Body of pancreas (tissue), 4 donors: ENCODE data around the gene RAB15. TPM values are rescaled to one million over a fixed set of nuclear protein-coding genes. Genes with fewer than 3 reads are reported as not detected.

Experiments used
- ATAC-seq: fragments of 150-250 bp; one replicate; pipeline ENCODE4 v1.9.1; 2016
- DNase-seq, 4 donors: peaks; one replicate each; pipeline ENCODE4 v3.0.0-alpha.2; 2019
- H3K27ac ChIP-seq, 4 donors: fragments of 200-600 bp; sonication (generic); 1 replicate in 3 of 4; 2 replicates in 1 of 4; pipeline versions ENCODE4 v1.5.1 to v1.6.1; 2016 to 2019; ENCODE audit warnings: mild to moderate bottlenecking in 1 of 4, mixed read lengths in 1 of 4, moderate library complexity in 1 of 4
- H3K27me3 ChIP-seq, 2 donors: fragments of 200-600 bp; sonication (generic); one replicate each; pipeline ENCODE4 v1.6.0; 2016; ENCODE audit warnings: mild to moderate bottlenecking in 1 of 2
- H3K36me3 ChIP-seq, 2 donors: fragments of 200-600 bp; sonication (generic); replicated peaks in 1 of 2; 2 replicates each; pipeline ENCODE4 v1.5.1; 2016; ENCODE audit warnings: low read depth in 2 of 2; ENCODE audit not compliant: insufficient read depth in 1 of 2
- H3K4me1 ChIP-seq: fragments of 200-600 bp; sonication (generic); one replicate; pipeline ENCODE4 v1.6.0; 2016
- H3K4me3 ChIP-seq, 2 donors: fragments of 200-600 bp; sonication (generic); 1 replicate in 1 of 2; 2 replicates in 1 of 2; pipeline ENCODE4 v1.5.1; 2016 to 2019
- H3K9me3 ChIP-seq, 3 donors: fragments of 200-600 bp; sonication (generic); 1 replicate in 2 of 3; 2 replicates in 1 of 3; pipeline ENCODE4 v1.5.1; 2016
- POLR2A ChIP-seq, 3 donors: fragments of 450-650 bp; IDR thresholded peaks; one replicate each; pipeline ENCODE4 v1.6.1; 2016; ENCODE audit warnings: antibody characterized with exemption in 3 of 3, mild to moderate bottlenecking in 2 of 3
- WGBS, 2 donors: methylation state at CpG; one replicate each; pipeline ENCODE4 v1.1.5; 2017; 5-methylcytosine and 5-hydroxymethylcytosine counted together
- intact Hi-C: fragments of 100-400 bp; cut with DNase I; formaldehyde crosslinking; loops from one replicate; pipeline ENCODE4 v1.15.1; 2023
- total RNA-seq, 2 donors: library from RNA; depleted of rRNA; stranded (reverse); fragments of >200 nt; gene quantifications; one replicate each; pipeline ENCODE4 v1.1.0, GENCODE V29; 2016
- TF ChIP-seq, protein P1 (sequence below), 7 experiments: fragments of 450-650 bp in 4 of 7; fragments of 200-600 bp in 3 of 7; sonication (generic) in 3 of 7; IDR thresholded peaks; one replicate each; pipeline ENCODE4 v1.5.1; 2016 to 2019; ENCODE audit warnings: antibody characterized with exemption in 7 of 7

Gene RAB15
- total RNA-seq, 2 donors from 2014 or later: 10.1 to 19.8 TPM

DNA sequence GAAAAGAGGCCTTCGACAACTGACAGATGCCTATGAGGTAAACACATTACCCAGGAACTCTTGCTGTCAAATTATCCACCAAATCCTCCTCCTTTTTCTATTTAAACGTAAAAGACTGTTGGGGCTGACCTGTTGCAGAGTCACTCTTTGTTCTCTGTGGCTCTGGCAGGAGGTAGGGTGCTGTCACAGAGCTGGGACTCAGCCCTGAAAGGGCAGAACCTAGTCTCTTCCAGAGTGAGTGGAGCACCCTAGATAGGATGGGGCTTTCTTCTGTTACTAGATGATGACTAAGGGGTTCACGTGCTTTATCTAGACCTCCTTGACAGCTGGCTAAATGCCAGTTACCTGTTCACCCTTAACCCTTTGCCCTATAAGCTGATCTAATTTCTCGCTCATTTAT, 40.2 kb upstream of the RAB15 start:
- intact Hi-C loops: no loop called here
- DNase-seq (no peak), ATAC-seq (no peak)
- H3K4me1 ChIP-seq: no peaks in the 10 kb centered on the region
- WGBS, 2 donors: 59 to 65% methylated on average over 4 of the region's 4 CpGs
- TF ChIP-seq, protein P1, sequence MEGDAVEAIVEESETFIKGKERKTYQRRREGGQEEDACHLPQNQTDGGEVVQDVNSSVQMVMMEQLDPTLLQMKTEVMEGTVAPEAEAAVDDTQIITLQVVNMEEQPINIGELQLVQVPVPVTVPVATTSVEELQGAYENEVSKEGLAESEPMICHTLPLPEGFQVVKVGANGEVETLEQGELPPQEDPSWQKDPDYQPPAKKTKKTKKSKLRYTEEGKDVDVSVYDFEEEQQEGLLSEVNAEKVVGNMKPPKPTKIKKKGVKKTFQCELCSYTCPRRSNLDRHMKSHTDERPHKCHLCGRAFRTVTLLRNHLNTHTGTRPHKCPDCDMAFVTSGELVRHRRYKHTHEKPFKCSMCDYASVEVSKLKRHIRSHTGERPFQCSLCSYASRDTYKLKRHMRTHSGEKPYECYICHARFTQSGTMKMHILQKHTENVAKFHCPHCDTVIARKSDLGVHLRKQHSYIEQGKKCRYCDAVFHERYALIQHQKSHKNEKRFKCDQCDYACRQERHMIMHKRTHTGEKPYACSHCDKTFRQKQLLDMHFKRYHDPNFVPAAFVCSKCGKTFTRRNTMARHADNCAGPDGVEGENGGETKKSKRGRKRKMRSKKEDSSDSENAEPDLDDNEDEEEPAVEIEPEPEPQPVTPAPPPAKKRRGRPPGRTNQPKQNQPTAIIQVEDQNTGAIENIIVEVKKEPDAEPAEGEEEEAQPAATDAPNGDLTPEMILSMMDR (IDR thresholded peaks at IDR 0.05): no peak
- TF ChIP-seq POLR2A (IDR thresholded peaks at IDR 0.05): no peak
- no peak overlapping the region for H3K27ac ChIP-seq
- no peaks in the 10 kb centered on the region for H3K27me3 ChIP-seq
- no peak overlapping the region for H3K4me3 ChIP-seq
- H3K36me3 ChIP-seq: no peaks in the 10 kb centered on the region
- no peaks in the 10 kb centered on the region for H3K9me3 ChIP-seq

- 85 to 89% methylated on average over 10 of the region's 10 CpGs for WGBS, 2 donors
- Histone ChIP-seq H3K27ac (no peak overlapping the region), H3K4me3 (no peak overlapping the region), H3K4me1 (no peaks in the 10 kb centered on the region), H3K9me3 (no peaks in the 10 kb centered on the region), H3K36me3 (no peaks in the 10 kb centered on the region), H3K27me3 (no peaks in the 10 kb centered on the region)
- DNase-seq: no peak
- TF ChIP-seq, protein P1 (IDR thresholded peaks at IDR 0.05): no peak
- no peak for TF ChIP-seq POLR2A (IDR thresholded peaks at IDR 0.05)
- ATAC-seq: no peak
- intact Hi-C loops: no loop called here
Measured at GRCh38 chr14:65011538-65011937, 39.4 kb upstream of the RAB15 start.

DNA sequence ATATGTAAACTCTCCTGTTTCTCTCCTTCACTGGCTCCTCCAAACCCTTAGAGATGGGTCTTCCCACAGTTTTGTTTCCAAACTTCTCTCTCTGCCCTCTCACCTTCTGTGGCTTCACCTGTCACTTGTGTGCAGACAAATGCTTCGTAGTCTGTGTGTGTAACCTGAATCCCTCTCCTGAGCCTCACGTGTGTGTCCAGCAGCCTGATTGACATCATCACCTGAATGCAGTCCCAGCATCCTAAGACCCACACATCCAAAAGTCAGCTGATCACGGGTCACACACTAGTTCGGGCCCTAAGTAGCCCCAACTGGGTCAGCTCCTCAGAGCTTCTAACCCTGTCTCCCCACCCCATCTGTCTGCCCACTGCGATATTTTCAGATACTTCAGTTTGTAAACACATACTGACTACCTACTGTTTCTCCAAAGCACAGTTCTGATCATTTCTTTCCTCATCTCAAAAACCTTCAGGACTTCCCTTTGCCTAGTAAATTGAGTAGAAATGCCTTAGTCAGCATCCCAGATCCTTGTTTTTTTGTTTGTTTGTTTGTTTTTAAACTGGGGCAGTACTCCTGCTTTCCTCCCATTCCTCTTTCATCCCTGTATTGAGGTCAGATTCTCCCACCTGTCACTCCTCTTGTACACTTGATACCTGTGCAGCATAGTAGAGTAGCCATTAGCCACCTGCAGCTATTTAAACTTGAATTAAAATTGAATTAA, 38.2 kb upstream of the RAB15 start:
- no peak for DNase-seq
- no peaks in the 10 kb centered on the region for H3K9me3 ChIP-seq
- no peak overlapping the region for H3K4me3 ChIP-seq
- no peaks in the 10 kb centered on the region for H3K4me1 ChIP-seq
- 89 to 91% methylated on average over 5 of the region's 5 CpGs for WGBS, 2 donors
- no peaks in the 10 kb centered on the region for H3K27me3 ChIP-seq
- H3K36me3 ChIP-seq: no peaks in the 10 kb centered on the region
- ATAC-seq: no peak
- TF ChIP-seq, protein P1 (IDR thresholded peaks at IDR 0.05): no peak
- no peak for TF ChIP-seq POLR2A (IDR thresholded peaks at IDR 0.05)
- intact Hi-C loops: no loop called here
- no peak overlapping the region for H3K27ac ChIP-seq

GRCh38 chr14:65007202-65007601, 35.1 kb upstream of the RAB15 start:
- Histone ChIP-seq H3K27me3 (no peaks in the 10 kb centered on the region), H3K4me3 (no peak overlapping the region), H3K36me3 (no peaks in the 10 kb centered on the region), H3K4me1 (no peaks in the 10 kb centered on the region), H3K27ac (no peak overlapping the region), H3K9me3 (no peaks in the 10 kb centered on the region)
- no peak for DNase-seq
- TF ChIP-seq POLR2A (IDR thresholded peaks at IDR 0.05): no peak
- TF ChIP-seq, protein P1 (IDR thresholded peaks at IDR 0.05): no peak
- 86 to 100% methylated on average over 1 of the region's 1 CpG for WGBS, 2 donors
- no peak for ATAC-seq
- intact Hi-C loops: no loop called here

DNA sequence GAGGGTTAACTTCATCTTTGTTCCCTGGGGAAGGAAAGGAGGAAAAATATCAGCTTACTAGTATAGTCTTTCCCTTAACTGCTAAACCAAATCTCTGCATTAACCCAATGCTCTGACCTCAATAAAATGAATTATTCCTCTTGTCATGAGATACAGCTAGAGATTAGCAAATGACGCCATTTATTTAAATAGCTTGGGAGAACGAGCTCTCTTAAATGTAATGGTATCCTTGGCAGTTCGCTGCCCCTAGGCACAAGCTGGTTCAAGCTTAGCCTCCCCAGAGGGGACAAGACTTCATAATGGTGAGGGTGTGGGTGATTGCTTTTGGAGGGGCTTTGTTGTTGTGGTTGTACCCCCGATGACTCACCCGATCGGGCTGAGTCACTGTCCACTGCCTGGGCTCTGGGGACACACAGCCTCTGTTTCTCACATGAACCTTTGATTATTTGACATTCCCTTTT, 34.2 kb upstream of the RAB15 start:
- Histone ChIP-seq H3K4me1 (no peaks in the 10 kb centered on the region), H3K9me3 (no peaks in the 10 kb centered on the region), H3K4me3 (no peak overlapping the region), H3K36me3 (no peaks in the 10 kb centered on the region), H3K27ac (no peak overlapping the region), H3K27me3 (no peaks in the 10 kb centered on the region)
- ATAC-seq: no peak
- intact Hi-C loops: no loop called here
- TF ChIP-seq, protein P1 (IDR thresholded peaks at IDR 0.05): no peak
- TF ChIP-seq POLR2A (IDR thresholded peaks at IDR 0.05): no peak
- WGBS, 2 donors: 94 to 97% methylated on average over 6 of the region's 6 CpGs
- no peak for DNase-seq
